Heart left ventricle (tissue), 16 donors: ENCODE measurements around the gene UBA5. TPM values are rescaled to one million over a fixed set of nuclear protein-coding genes. Genes with fewer than 3 reads are reported as not detected.
A peak's percentile ranks its signal among the peaks of the same experiment; 100 is the strongest.

Source experiments
- ATAC-seq, 4 donors: fragments of 200-7000 bp; cut with Tn5 transposase; one replicate each; pipeline ENCODE4 v1.9.1; 2020 to 2022; ENCODE audit warnings: moderate library complexity in 4 of 4, mild to moderate bottlenecking in 3 of 4, moderate number of reproducible peaks in 1 of 4
- DNase-seq, 5 donors: peaks; one replicate each; pipeline ENCODE4 v3.0.0-alpha.2; 2020
- H3K27ac ChIP-seq, 12 donors: fragments of 200-600 bp; sonication (generic) in 4 of 12; one replicate each; pipeline versions ENCODE4 v1.5.0 to v1.8.0; 2016 to 2022; ENCODE audit warnings: mild to moderate bottlenecking in 2 of 12
- H3K27me3 ChIP-seq, 9 donors: fragments of 200-600 bp; sonication (generic) in 2 of 9; one replicate each; pipeline versions ENCODE4 v1.5.1 to v1.8.0; 2016 to 2022; ENCODE audit warnings: mild to moderate bottlenecking in 3 of 9
- H3K36me3 ChIP-seq, 9 donors: fragments of 200-600 bp; sonication (generic) in 2 of 9; one replicate each; pipeline versions ENCODE4 v1.5.0 to v1.8.0; 2018 to 2022; ENCODE audit warnings: mild to moderate bottlenecking in 2 of 9
- H3K4me1 ChIP-seq, 12 donors: fragments of 200-600 bp; sonication (generic) in 4 of 12; one replicate each; pipeline versions ENCODE4 v1.5.0 to v1.8.0; 2016 to 2022; ENCODE audit warnings: mild to moderate bottlenecking in 3 of 12
- H3K4me3 ChIP-seq, 12 donors: fragments of 200-600 bp; sonication (generic) in 4 of 12; one replicate each; pipeline versions ENCODE4 v1.5.0 to v1.8.0; 2017 to 2022; ENCODE audit warnings: mild to moderate bottlenecking in 9 of 12, moderate library complexity in 4 of 12
- H3K9me3 ChIP-seq, 12 donors: fragments of 200-600 bp; sonication (generic) in 4 of 12; one replicate each; pipeline versions ENCODE4 v1.5.0 to v1.8.0; 2016 to 2022; ENCODE audit warnings: mild to moderate bottlenecking in 1 of 12
- POLR2A ChIP-seq, 2 donors: fragments of 450-650 bp; IDR thresholded peaks; one replicate each; pipeline ENCODE4 v1.6.1; 2017; ENCODE audit warnings: antibody characterized with exemption in 2 of 2, mild to moderate bottlenecking in 2 of 2, moderate library complexity in 2 of 2
- WGBS, 4 donors: extraction: QIAGEN DNeasy Blood & Tissue Kit in 2 of 4; methylation state at CpG; one replicate each; pipeline versions ENCODE4 v1.1.5 to v1.1.7; 2013 to 2018; 5-methylcytosine and 5-hydroxymethylcytosine counted together
- intact Hi-C, 10 donors: fragments of 100-400 bp; cut with DNase I; formaldehyde crosslinking; loops; one replicate each; pipeline versions ENCODE4 v1.11.1 to v1.14.2; 2022
- polyA plus RNA-seq, 2 donors: library from polyadenylated mRNA; stranded (reverse); fragments of 200-250 nt; gene quantifications; one replicate each; pipeline ENCODE4 v1.2.3, GENCODE V29; 2013
- total RNA-seq, 9 donors: library from RNA; depleted of rRNA in 2 of 9; stranded (reverse); fragments of >200 nt in 2 of 9; fragmentation: NEBNext Ultra II Directional in 3 of 9; extraction: Animal tissue kit (Norgen Biotek cat#: 25700) in 3 of 9; gene quantifications; one replicate each; pipeline versions ENCODE4 v1.1.0 to v1.2.4, GENCODE V29; 2016 to 2023
- TF ChIP-seq, protein P1 (sequence below), 12 donors: fragments of 200-600 bp; sonication (generic) in 4 of 12; IDR thresholded peaks; one replicate each; pipeline versions ENCODE4 v1.5.0 to v1.8.0; 2018 to 2022; ENCODE audit warnings: antibody characterized with exemption in 12 of 12, mild to moderate bottlenecking in 5 of 12
- donor health status: ischemic (EF 13 %, LVEDD 7.1; RV severe dilation, severe dysfunction).
- donor health status: healthy with polysubstance abuse.
- donor health status: DM: no; HTN: yes; CAD: no.
- donor health status: DM: no; HTN: no; CAD: no.
- donor health status: ischemic (EF 25% LVEDD 6.9; RV normal size, moderate dysfunction).
- donor health status: ischemic (EF 25% LVEDD 5.7; RV mildly dilated, moderate dysfunction).
- donor health status: healthy.
- donor health status: DM: yes; HTN: yes; CAD: no.
- donor health status: ischemic (EF 35%, LVEDD 5.7; RV mildly dilated, moderate dysfunction).
- donor health status: nonischemic (EF 11% LVEDD 7.7; RV severe dilation, severe dysfunction).
- donor health status: DM: yes; HTN: yes; CAD: no.
- donor health status: PGD.
- donor health status: ischemic (EF 29% LVEDD 5.4; RV normal size, mild dysfunction).
- donor health status: nonischemic (EF 23%, LVEDD 6.1; RV moderate dilation, normal function).

UBA5 gene
- total and polyA plus RNA-seq, 11 donors = 25.3 to 59.1 (median 32.0) TPM

DNA sequence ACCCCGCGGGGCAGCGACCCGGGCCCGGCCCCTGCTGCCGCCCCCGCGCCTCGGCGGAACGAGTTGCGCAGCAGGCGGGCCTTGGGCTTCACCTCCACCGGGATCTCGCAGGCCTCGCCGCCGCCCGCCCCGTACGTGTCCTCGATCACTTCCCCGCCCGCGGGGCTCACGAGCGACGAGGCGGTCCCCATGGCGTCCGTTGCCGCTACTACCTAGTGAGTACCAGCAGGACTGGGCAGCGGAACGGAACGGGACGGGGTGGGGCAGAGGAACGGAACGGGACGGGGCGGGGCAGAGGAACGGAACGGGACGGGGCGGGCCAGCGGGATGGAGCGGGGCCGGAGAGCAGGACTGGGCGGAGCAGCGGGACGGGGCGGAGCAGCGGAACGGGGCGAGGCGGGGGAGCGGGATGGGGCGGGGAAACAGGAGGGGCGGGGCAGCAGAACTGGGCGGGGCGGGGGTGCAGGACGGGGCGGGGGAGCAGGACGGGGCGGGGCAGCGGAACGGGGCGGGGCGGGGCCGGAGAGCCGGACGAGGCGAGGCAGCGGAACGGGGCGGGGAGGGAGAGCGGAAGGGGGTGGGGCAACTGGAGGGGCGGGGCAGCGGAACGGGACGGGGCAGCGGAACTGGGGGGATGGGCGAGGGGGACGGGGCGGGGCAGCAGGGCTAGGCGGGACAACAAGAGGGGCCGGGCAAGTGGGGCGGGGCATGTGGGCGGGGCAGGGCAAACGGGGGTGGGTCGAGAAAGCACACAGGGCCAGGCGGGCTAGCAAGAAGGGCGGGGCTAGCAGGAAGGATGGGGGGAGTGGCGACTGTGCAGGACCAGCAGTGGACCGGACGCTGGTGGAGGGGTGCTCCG, 62.3 kb downstream of the UBA5 start, which contains the start of gene NPHP3:
Gene NPHP3 (minus strand): TSS at position 245 of the 859 bp plus-strand sequence. CDS start 54 bp downstream, at position 191.
- no peaks in the 10 kb centered on the region for H3K27me3 ChIP-seq
- intact Hi-C loops = loop anchor here in 9 of 10 donors (1.0 to 10.0 kb wide), 11 partner anchors 60 to 1202 kb away; partner anchors contain the start of genes CDV3 (in 7 of the 9), SRPRB (in 3 of the 9) and UBA5 (in 3 of the 9)
- DNase-seq (peak; percentile 97 to 100 (median 99)), ATAC-seq (peak; percentile 91 to 95 (median 92))
- peak within 1 kb of the TSS; percentile 91 to 99 (median 96) for H3K27ac ChIP-seq
- peak; percentile 34 to 89 for TF ChIP-seq POLR2A (IDR thresholded peaks at IDR 0.05)
- TF ChIP-seq, protein P1, sequence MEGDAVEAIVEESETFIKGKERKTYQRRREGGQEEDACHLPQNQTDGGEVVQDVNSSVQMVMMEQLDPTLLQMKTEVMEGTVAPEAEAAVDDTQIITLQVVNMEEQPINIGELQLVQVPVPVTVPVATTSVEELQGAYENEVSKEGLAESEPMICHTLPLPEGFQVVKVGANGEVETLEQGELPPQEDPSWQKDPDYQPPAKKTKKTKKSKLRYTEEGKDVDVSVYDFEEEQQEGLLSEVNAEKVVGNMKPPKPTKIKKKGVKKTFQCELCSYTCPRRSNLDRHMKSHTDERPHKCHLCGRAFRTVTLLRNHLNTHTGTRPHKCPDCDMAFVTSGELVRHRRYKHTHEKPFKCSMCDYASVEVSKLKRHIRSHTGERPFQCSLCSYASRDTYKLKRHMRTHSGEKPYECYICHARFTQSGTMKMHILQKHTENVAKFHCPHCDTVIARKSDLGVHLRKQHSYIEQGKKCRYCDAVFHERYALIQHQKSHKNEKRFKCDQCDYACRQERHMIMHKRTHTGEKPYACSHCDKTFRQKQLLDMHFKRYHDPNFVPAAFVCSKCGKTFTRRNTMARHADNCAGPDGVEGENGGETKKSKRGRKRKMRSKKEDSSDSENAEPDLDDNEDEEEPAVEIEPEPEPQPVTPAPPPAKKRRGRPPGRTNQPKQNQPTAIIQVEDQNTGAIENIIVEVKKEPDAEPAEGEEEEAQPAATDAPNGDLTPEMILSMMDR (IDR thresholded peaks at IDR 0.05) = peak in 3 of 12 donors; percentile 9 to 23 (median 14)
- no peaks in the 10 kb centered on the region for H3K9me3 ChIP-seq
- WGBS, 4 donors = 1 to 3% (median 2%) methylated on average over 39 to 96 of the region's 96 CpGs
- H3K4me1 ChIP-seq = peaks cover 0 to 46% (median 28%) of the 10 kb centered on the region in 12 donors
- H3K36me3 ChIP-seq = peaks cover 0 to 22% (median 11%) of the 10 kb centered on the region in 9 donors
- peak within 1 kb of the TSS; percentile 70 to 99 (median 86) for H3K4me3 ChIP-seq

DNA sequence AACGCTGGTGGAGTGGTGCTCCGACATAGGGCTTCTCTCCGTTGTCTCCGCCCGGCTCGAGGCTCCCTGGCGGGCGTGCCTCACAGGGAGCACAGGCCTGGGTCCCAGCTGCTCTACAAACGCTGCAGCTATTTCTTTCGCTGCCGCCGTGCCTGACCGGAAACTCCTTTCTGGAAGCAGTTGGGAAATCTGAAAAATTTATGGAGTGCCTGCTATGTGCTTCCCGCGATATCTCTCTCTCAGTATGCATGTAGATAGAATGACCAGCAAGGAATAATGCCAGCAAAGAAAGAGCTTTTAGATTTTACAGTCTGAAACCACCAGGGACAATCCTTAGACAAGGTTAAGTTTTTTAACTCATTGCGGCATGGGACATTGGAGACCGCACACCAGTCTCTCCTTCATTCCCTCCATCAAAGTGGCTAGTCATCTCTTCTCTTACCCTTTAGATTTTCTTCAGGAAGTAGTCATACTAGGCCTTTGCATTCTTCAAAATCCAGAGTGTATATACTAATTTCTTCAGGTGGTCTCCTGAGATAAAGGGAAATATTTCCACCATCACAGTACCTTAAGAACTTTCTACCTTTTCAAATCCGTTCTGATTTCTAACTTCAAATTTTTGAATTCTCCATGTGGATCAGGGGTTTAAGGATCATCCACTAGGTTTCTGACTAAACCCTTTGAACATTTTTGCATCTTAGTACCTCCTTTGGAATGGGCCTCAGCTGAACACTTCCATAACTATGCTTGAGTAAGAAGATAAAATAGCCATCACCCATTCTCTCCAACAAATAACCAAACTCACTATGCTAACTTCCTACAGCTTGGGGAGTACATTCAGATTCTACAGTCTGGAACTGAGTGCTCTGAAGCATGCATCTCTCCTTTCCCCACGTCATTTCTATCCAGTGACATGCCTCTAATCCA, 63.2 kb downstream of the UBA5 start:
- peak overlapping the region; percentile 14 to 93 (median 86) for H3K27ac ChIP-seq
- no peak for DNase-seq
- H3K9me3 ChIP-seq = no peaks in the 10 kb centered on the region
- H3K36me3 ChIP-seq = peaks cover 0 to 13% (median 4%) of the 10 kb centered on the region in 9 donors
- peak in 1 of 4 donors; percentile 1 for ATAC-seq
- TF ChIP-seq, protein P1 (IDR thresholded peaks at IDR 0.05) = no peak
- peak; percentile 58 to 81 for TF ChIP-seq POLR2A (IDR thresholded peaks at IDR 0.05)
- H3K27me3 ChIP-seq = no peaks in the 10 kb centered on the region
- 8 to 11% (median 11%) methylated on average over 14 to 19 of the region's 19 CpGs for WGBS, 4 donors
- intact Hi-C loops = loop anchor here in 8 of 10 donors (2.0 to 10.0 kb wide), 10 partner anchors 61 to 1202 kb away; partner anchors contain the start of genes CDV3 (in 6 of the 8), SRPRB (in 3 of the 8) and UBA5 (in 3 of the 8)
- peak overlapping the region; percentile 0 to 99 (median 66) for H3K4me3 ChIP-seq
- H3K4me1 ChIP-seq = peaks cover 0 to 43% (median 28%) of the 10 kb centered on the region in 12 donors

DNA sequence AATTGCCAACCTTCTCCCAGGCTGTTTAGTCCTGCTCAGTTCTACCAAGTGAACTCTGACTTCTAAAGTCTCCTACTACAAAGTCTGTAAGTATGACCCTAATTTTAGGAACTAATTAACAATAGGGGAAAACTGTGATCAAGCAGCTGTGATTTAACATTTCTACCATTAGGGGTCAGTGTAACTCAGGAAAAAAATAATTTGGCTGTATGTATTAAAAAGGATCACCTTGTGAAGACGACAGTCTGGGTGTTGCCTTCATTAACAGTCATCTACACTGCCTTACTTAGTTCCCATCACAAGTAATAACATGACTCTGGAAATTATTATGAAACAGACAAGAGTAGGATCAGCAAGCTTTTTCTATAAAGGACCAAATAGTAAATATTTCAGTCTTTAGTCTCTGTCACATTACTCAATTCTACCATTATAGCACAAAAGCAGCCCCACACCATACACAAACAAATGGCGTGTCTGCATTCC, 66.3 kb downstream of the UBA5 start:
- Histone ChIP-seq H3K9me3 (no peaks in the 10 kb centered on the region), H3K36me3 (no peaks in the 10 kb centered on the region), H3K4me1 (peaks cover 0 to 14% (median 7%) of the 10 kb centered on the region in 12 donors), H3K4me3 (no peak overlapping the region), H3K27ac (no peak overlapping the region), H3K27me3 (no peaks in the 10 kb centered on the region)
- DNase-seq (no peak), ATAC-seq (no peak)
- intact Hi-C loops = loop anchor here in 9 of 10 donors (1.0 to 10.0 kb wide), 10 partner anchors 314 to 1198 kb away; partner anchors contain the start of genes CDV3 (in 5 of the 9) and SRPRB (in 2 of the 9)
- WGBS, 4 donors = 22 to 31% (median 26%) methylated on average over 2 of the region's 2 CpGs
- TF ChIP-seq, protein P1 (IDR thresholded peaks at IDR 0.05) = peak; percentile 68 to 85 (median 76)
- TF ChIP-seq POLR2A (IDR thresholded peaks at IDR 0.05) = no peak

Other genes with a start within 250 kb of the UBA5 start
- 10 to 100 TPM; 21.3 to 45.1 (median 38.0) TPM for gene DNAJC13, start 242.8 kb upstream of the UBA5 start, total RNA-seq
- gene DNAJC13, start 242.8 kb upstream of the UBA5 start, polyA plus RNA-seq = 10 to 100 TPM in 1 of 2 donors, 1 to 10 TPM in 1; 6.6 to 12.4 TPM
- gene ACKR4, start 63.1 kb upstream of the UBA5 start, total RNA-seq = 1 to 10 TPM in 7 of 9 donors, under 1 TPM in 2; 0.69 to 3.0 (median 2.0) TPM
- 1 to 10 TPM in 1 of 2 donors, under 1 TPM in 1; 0.64 to 2.2 TPM for gene ACKR4, start 63.1 kb upstream of the UBA5 start, polyA plus RNA-seq
- 10 to 100 TPM; 18.3 to 38.8 (median 24.5) TPM for gene ACAD11, start 520 bp upstream of the UBA5 start, total RNA-seq
- gene ACAD11, start 520 bp upstream of the UBA5 start, polyA plus RNA-seq = 10 to 100 TPM in 1 of 2 donors, 1 to 10 TPM in 1; 8.9 to 14.1 TPM
- 10 to 100 TPM in 6 of 9 donors, 1 to 10 TPM in 3; 7.6 to 14.7 (median 10.9) TPM for gene NPHP3, start 62.1 kb downstream of the UBA5 start, total RNA-seq
- gene NPHP3, start 62.1 kb downstream of the UBA5 start, polyA plus RNA-seq = 10 to 100 TPM in 1 of 2 donors, 1 to 10 TPM in 1; 5.3 to 10.4 TPM